DOHH2 (cell line): ENCODE data around the gene SUPT3H.

Source experiments
- H3F3A ChIP-seq: fragments of 200-600 bp; sonication (generic), shearing (Covaris generic); 2 replicates; pipeline ENCODE4 v1.6.0; 2016; ENCODE audit warnings: antibody characterized with exemption, mild to moderate bottlenecking; ENCODE audit not compliant: control insufficient read depth, insufficient read depth
- H3K27ac ChIP-seq: fragments of 200-600 bp; sonication (generic); 2 replicates; pipeline ENCODE4 v1.5.1; 2014; ENCODE audit warnings: low read depth, mild to moderate bottlenecking, low read length, moderate library complexity
- H3K27me3 ChIP-seq: fragments of 200-600 bp; sonication (generic); 2 replicates; pipeline ENCODE4 v1.6.1; 2014; ENCODE audit warnings: mild to moderate bottlenecking, low read length, mixed read lengths; ENCODE audit not compliant: control insufficient read depth
- H3K36me3 ChIP-seq: fragments of 200-600 bp; sonication (generic); 2 replicates; pipeline ENCODE4 v1.6.1; 2014; ENCODE audit warnings: mild to moderate bottlenecking, low read length, moderate library complexity, mixed read lengths; ENCODE audit not compliant: control insufficient read depth
- H3K4me1 ChIP-seq: fragments of 200-600 bp; sonication (generic); 2 replicates; pipeline ENCODE4 v1.6.1; 2014; ENCODE audit warnings: mild to moderate bottlenecking, low read length, mixed read lengths; ENCODE audit not compliant: control insufficient read depth
- H3K4me2 ChIP-seq: fragments of 200-600 bp; sonication (generic); 2 replicates; pipeline ENCODE4 v1.6.0; 2014; ENCODE audit warnings: mild to moderate bottlenecking, low read length, moderate library complexity
- H3K4me3 ChIP-seq: fragments of 200-600 bp; sonication (generic); 2 replicates; pipeline ENCODE4 v1.5.1; 2014; ENCODE audit warnings: mild to moderate bottlenecking, low read length, mixed read lengths
- H3K79me2 ChIP-seq: fragments of 200-600 bp; sonication (generic); 2 replicates; pipeline ENCODE4 v1.6.1; 2014; ENCODE audit warnings: mild to moderate bottlenecking, low read length, mixed read lengths; ENCODE audit not compliant: control insufficient read depth
- H3K9me2 ChIP-seq: fragments of 200-600 bp; sonication (generic); replicated peaks from 2 replicates; pipeline ENCODE4 v1.6.1; 2014; ENCODE audit warnings: mild to moderate bottlenecking, low read length, mixed read lengths; ENCODE audit not compliant: control insufficient read depth
- H3K9me3 ChIP-seq: fragments of 200-600 bp; sonication (generic); 2 replicates; pipeline ENCODE4 v1.6.1; 2014; ENCODE audit warnings: antibody characterized with exemption, low read length, mixed read lengths; ENCODE audit not compliant: control insufficient read depth, insufficient read depth
- H4K20me1 ChIP-seq: fragments of 200-600 bp; sonication (generic); 2 replicates; pipeline ENCODE4 v1.6.0; 2014; ENCODE audit warnings: low read depth, mild to moderate bottlenecking, antibody characterized with exemption, low read length, moderate library complexity; ENCODE audit not compliant: control insufficient read depth, insufficient read depth
- CTCF ChIP-seq: fragments of 200-600 bp; sonication (generic); IDR thresholded peaks from one replicate; pipeline ENCODE4 v1.5.1; 2014; ENCODE audit warnings: antibody characterized with exemption, mild to moderate bottlenecking, low read depth, low read length; ENCODE audit not compliant: poor library complexity, severe bottlenecking
- EZH2phosphoT487 ChIP-seq: fragments of 200-600 bp; sonication (generic); IDR thresholded peaks from 2 replicates; pipeline ENCODE4 v1.6.1; 2017; ENCODE audit warnings: borderline replicate concordance, mild to moderate bottlenecking, antibody characterized with exemption, low read length, moderate library complexity, mixed read lengths

SUPT3H gene

GRCh38 chr6:45076217-45076930, 301.4 kb downstream of the SUPT3H start:
- Histone ChIP-seq H3K79me2 (no peaks in the 10 kb centered on the region), H3K36me3 (no peaks in the 10 kb centered on the region), H3K4me3 (no peak overlapping the region), H3K9me2 (no peaks in the 10 kb centered on the region), H3F3A (no peaks in the 10 kb centered on the region), H3K27me3 (no peaks in the 10 kb centered on the region), H3K4me2 (no peak overlapping the region), H4K20me1 (no peaks in the 10 kb centered on the region), H3K9me3 (no peaks in the 10 kb centered on the region), H3K4me1 (no peaks in the 10 kb centered on the region), H3K27ac (no peak overlapping the region)
- TF ChIP-seq CTCF (no peak), EZH2phosphoT487 (no peak)

- Histone ChIP-seq H3K4me1 (no peaks in the 10 kb centered on the region), H3K9me2 (no peaks in the 10 kb centered on the region), H3K27ac (no peak overlapping the region), H4K20me1 (no peaks in the 10 kb centered on the region), H3K4me3 (no peak overlapping the region), H3K9me3 (no peaks in the 10 kb centered on the region), H3K36me3 (no peaks in the 10 kb centered on the region), H3K27me3 (no peaks in the 10 kb centered on the region), H3K79me2 (no peaks in the 10 kb centered on the region), H3F3A (no peaks in the 10 kb centered on the region), H3K4me2 (no peak overlapping the region)
- no peak for TF ChIP-seq CTCF
- TF ChIP-seq EZH2phosphoT487: no peak
These were observed 302.5 kb downstream of the SUPT3H start for GRCh38 chr6:45075246-45075645.

GRCh38 chr6:45074439-45074838, 303.3 kb downstream of the SUPT3H start:
- Histone ChIP-seq H4K20me1 (no peaks in the 10 kb centered on the region), H3K79me2 (no peaks in the 10 kb centered on the region), H3K9me3 (no peaks in the 10 kb centered on the region), H3K36me3 (no peaks in the 10 kb centered on the region), H3K9me2 (no peaks in the 10 kb centered on the region), H3K27ac (no peak overlapping the region), H3K4me3 (no peak overlapping the region), H3K4me2 (no peak overlapping the region), H3F3A (no peaks in the 10 kb centered on the region), H3K27me3 (no peaks in the 10 kb centered on the region), H3K4me1 (no peaks in the 10 kb centered on the region)
- no peak for TF ChIP-seq CTCF
- no peak for TF ChIP-seq EZH2phosphoT487
